ENCODE measurements around the gene KNDC1.

The KNDC1 gene

GRCh38 chr10:133202778-133203651 is 43.0 kb downstream of the KNDC1 start:
- no peak overlapping the region for H2AFZ ChIP-seq (ENCODE audit: insufficient read depth, low read length, poor library complexity)
- no peak overlapping the region for H3K4me3 ChIP-seq (ENCODE audit: low read depth, low read length)
- no peak overlapping the region for H3K18ac ChIP-seq (ENCODE audit: low read length)
- WGBS (ENCODE audit: extremely low coverage, insufficient coverage, insufficient read length) = no CpG with 5 or more reads among the region's 62 CpGs
- H3K79me2 ChIP-seq (ENCODE audit: control insufficient read depth, insufficient read depth, low read length, poor library complexity) = no peaks in the 10 kb centered on the region
- no peak overlapping the region for H3K14ac ChIP-seq (ENCODE audit: low read length)
- H3K79me1 ChIP-seq (ENCODE audit: low read length) = no peaks in the 10 kb centered on the region
- H4K8ac ChIP-seq (ENCODE audit: low read depth, low read length) = no peak overlapping the region
- H2BK120ac ChIP-seq (ENCODE audit: insufficient read depth, low read length, poor library complexity) = no peak overlapping the region
- H3K36me3 ChIP-seq (ENCODE audit: control insufficient read depth in 1 of 2, insufficient read depth in 2 of 2, low read length in 2 of 2) = no peaks in the 10 kb centered on the region
- DNase-seq = no peak
- H2AK5ac ChIP-seq (ENCODE audit: low read length) = no peak overlapping the region
- H3K4ac ChIP-seq (ENCODE audit: low read depth, low read length) = no peak overlapping the region
- H2BK12ac ChIP-seq (ENCODE audit: low read length) = no peak overlapping the region
- no peak overlapping the region for H3K9ac ChIP-seq (ENCODE audit: low read length)
- H3K9me3 ChIP-seq (ENCODE audit: insufficient read depth, low read depth, low read length) = peaks cover 1% of the 10 kb centered on the region
- no peak overlapping the region for H3K23ac ChIP-seq (ENCODE audit: low read length)
- H3K27ac ChIP-seq (ENCODE audit: low read depth, low read length) = no peak overlapping the region
- H4K12ac ChIP-seq (ENCODE audit: low read depth, low read length) = no peak overlapping the region
- no peak overlapping the region for H2BK5ac ChIP-seq (ENCODE audit: low read depth, low read length, poor library complexity)
- H3K4me1 ChIP-seq (ENCODE audit: control insufficient read depth in 1 of 2, insufficient read depth in 2 of 2, low read length in 2 of 2) = no peaks in the 10 kb centered on the region
- no peaks in the 10 kb centered on the region for H3K27me3 ChIP-seq (ENCODE audit: insufficient read depth, low read length)
- H3K4me2 ChIP-seq (ENCODE audit: low read length) = no peak overlapping the region
- H4K91ac ChIP-seq (ENCODE audit: low read depth, low read length) = no peak overlapping the region

- H4K12ac ChIP-seq (ENCODE audit: low read depth, low read length) = no peak overlapping the region
- no CpG with 5 or more reads among the region's 31 CpGs for WGBS (ENCODE audit: extremely low coverage, insufficient coverage, insufficient read length)
- no peak overlapping the region for H3K4ac ChIP-seq (ENCODE audit: low read depth, low read length)
- H2BK120ac ChIP-seq (ENCODE audit: insufficient read depth, low read length, poor library complexity) = no peak overlapping the region
- no peaks in the 10 kb centered on the region for H3K4me1 ChIP-seq (ENCODE audit: control insufficient read depth in 1 of 2, insufficient read depth in 2 of 2, low read length in 2 of 2)
- H4K91ac ChIP-seq (ENCODE audit: low read depth, low read length) = no peak overlapping the region
- no peak overlapping the region for H3K4me2 ChIP-seq (ENCODE audit: low read length)
- no peak overlapping the region for H2AK5ac ChIP-seq (ENCODE audit: low read length)
- no peak overlapping the region for H2AFZ ChIP-seq (ENCODE audit: insufficient read depth, low read length, poor library complexity)
- no peak overlapping the region for H3K4me3 ChIP-seq (ENCODE audit: low read depth, low read length)
- no peak overlapping the region for H2BK5ac ChIP-seq (ENCODE audit: low read depth, low read length, poor library complexity)
- no peaks in the 10 kb centered on the region for H3K79me2 ChIP-seq (ENCODE audit: control insufficient read depth, insufficient read depth, low read length, poor library complexity)
- H3K27me3 ChIP-seq (ENCODE audit: insufficient read depth, low read length) = no peaks in the 10 kb centered on the region
- no peak overlapping the region for H4K8ac ChIP-seq (ENCODE audit: low read depth, low read length)
- no peak overlapping the region for H2BK12ac ChIP-seq (ENCODE audit: low read length)
- no peak overlapping the region for H3K23ac ChIP-seq (ENCODE audit: low read length)
- H3K36me3 ChIP-seq (ENCODE audit: control insufficient read depth in 1 of 2, insufficient read depth in 2 of 2, low read length in 2 of 2) = no peaks in the 10 kb centered on the region
- H3K27ac ChIP-seq (ENCODE audit: low read depth, low read length) = no peak overlapping the region
- no peak overlapping the region for H3K14ac ChIP-seq (ENCODE audit: low read length)
- no peak for DNase-seq
- no peak overlapping the region for H3K18ac ChIP-seq (ENCODE audit: low read length)
- H3K9ac ChIP-seq (ENCODE audit: low read length) = no peak overlapping the region
- no peaks in the 10 kb centered on the region for H3K79me1 ChIP-seq (ENCODE audit: low read length)
- H3K9me3 ChIP-seq (ENCODE audit: insufficient read depth, low read depth, low read length) = peaks cover 3% of the 10 kb centered on the region
Observed at GRCh38 chr10:133203652-133204195, 43.7 kb downstream of the KNDC1 start.

GRCh38 chr10:133204226-133205015 is 44.4 kb downstream of the KNDC1 start:
- no peak overlapping the region for H3K23ac ChIP-seq (ENCODE audit: low read length)
- no peaks in the 10 kb centered on the region for H3K27me3 ChIP-seq (ENCODE audit: insufficient read depth, low read length)
- no CpG with 5 or more reads among the region's 38 CpGs for WGBS (ENCODE audit: extremely low coverage, insufficient coverage, insufficient read length)
- no peak overlapping the region for H3K9ac ChIP-seq (ENCODE audit: low read length)
- no peak overlapping the region for H2BK12ac ChIP-seq (ENCODE audit: low read length)
- H4K91ac ChIP-seq (ENCODE audit: low read depth, low read length) = no peak overlapping the region
- H3K18ac ChIP-seq (ENCODE audit: low read length) = no peak overlapping the region
- no peaks in the 10 kb centered on the region for H3K79me1 ChIP-seq (ENCODE audit: low read length)
- no peak overlapping the region for H2AK5ac ChIP-seq (ENCODE audit: low read length)
- H3K9me3 ChIP-seq (ENCODE audit: insufficient read depth, low read depth, low read length) = peaks cover 9% of the 10 kb centered on the region
- H4K8ac ChIP-seq (ENCODE audit: low read depth, low read length) = no peak overlapping the region
- H3K4me1 ChIP-seq (ENCODE audit: control insufficient read depth in 1 of 2, insufficient read depth in 2 of 2, low read length in 2 of 2) = no peaks in the 10 kb centered on the region
- H3K36me3 ChIP-seq (ENCODE audit: control insufficient read depth in 1 of 2, insufficient read depth in 2 of 2, low read length in 2 of 2) = no peaks in the 10 kb centered on the region
- no peak overlapping the region for H3K4ac ChIP-seq (ENCODE audit: low read depth, low read length)
- H3K79me2 ChIP-seq (ENCODE audit: control insufficient read depth, insufficient read depth, low read length, poor library complexity) = no peaks in the 10 kb centered on the region
- no peak overlapping the region for H3K27ac ChIP-seq (ENCODE audit: low read depth, low read length)
- no peak overlapping the region for H2AFZ ChIP-seq (ENCODE audit: insufficient read depth, low read length, poor library complexity)
- DNase-seq = no peak
- H3K4me3 ChIP-seq (ENCODE audit: low read depth, low read length) = no peak overlapping the region
- H3K4me2 ChIP-seq (ENCODE audit: low read length) = no peak overlapping the region
- no peak overlapping the region for H4K12ac ChIP-seq (ENCODE audit: low read depth, low read length)
- no peak overlapping the region for H2BK120ac ChIP-seq (ENCODE audit: insufficient read depth, low read length, poor library complexity)
- H3K14ac ChIP-seq (ENCODE audit: low read length) = no peak overlapping the region
- no peak overlapping the region for H2BK5ac ChIP-seq (ENCODE audit: low read depth, low read length, poor library complexity)

GRCh38 chr10:133205146-133205545 is 45.1 kb downstream of the KNDC1 start:
- H3K9ac ChIP-seq (ENCODE audit: low read length) = no peak overlapping the region
- H2AK5ac ChIP-seq (ENCODE audit: low read length) = no peak overlapping the region
- DNase-seq = no peak
- no peak overlapping the region for H2BK5ac ChIP-seq (ENCODE audit: low read depth, low read length, poor library complexity)
- no peak overlapping the region for H4K12ac ChIP-seq (ENCODE audit: low read depth, low read length)
- no peak overlapping the region for H3K27ac ChIP-seq (ENCODE audit: low read depth, low read length)
- no peaks in the 10 kb centered on the region for H3K79me1 ChIP-seq (ENCODE audit: low read length)
- no peaks in the 10 kb centered on the region for H3K27me3 ChIP-seq (ENCODE audit: insufficient read depth, low read length)
- no peak overlapping the region for H3K18ac ChIP-seq (ENCODE audit: low read length)
- H3K4me1 ChIP-seq (ENCODE audit: control insufficient read depth in 1 of 2, insufficient read depth in 2 of 2, low read length in 2 of 2) = no peaks in the 10 kb centered on the region
- no peak overlapping the region for H2AFZ ChIP-seq (ENCODE audit: insufficient read depth, low read length, poor library complexity)
- no peak overlapping the region for H4K91ac ChIP-seq (ENCODE audit: low read depth, low read length)
- no peak overlapping the region for H4K8ac ChIP-seq (ENCODE audit: low read depth, low read length)
- no peak overlapping the region for H3K14ac ChIP-seq (ENCODE audit: low read length)
- H3K9me3 ChIP-seq (ENCODE audit: insufficient read depth, low read depth, low read length) = peaks cover 11% of the 10 kb centered on the region
- H2BK12ac ChIP-seq (ENCODE audit: low read length) = no peak overlapping the region
- no peak overlapping the region for H3K4me2 ChIP-seq (ENCODE audit: low read length)
- no peaks in the 10 kb centered on the region for H3K36me3 ChIP-seq (ENCODE audit: control insufficient read depth in 1 of 2, insufficient read depth in 2 of 2, low read length in 2 of 2)
- no peak overlapping the region for H3K4ac ChIP-seq (ENCODE audit: low read depth, low read length)
- no CpG with 5 or more reads among the region's 23 CpGs for WGBS (ENCODE audit: extremely low coverage, insufficient coverage, insufficient read length)
- no peak overlapping the region for H3K23ac ChIP-seq (ENCODE audit: low read length)
- no peaks in the 10 kb centered on the region for H3K79me2 ChIP-seq (ENCODE audit: control insufficient read depth, insufficient read depth, low read length, poor library complexity)
- no peak overlapping the region for H3K4me3 ChIP-seq (ENCODE audit: low read depth, low read length)
- H2BK120ac ChIP-seq (ENCODE audit: insufficient read depth, low read length, poor library complexity) = no peak overlapping the region

All from trophoblast cell (in vitro differentiated cells and primary cell).